HG03139 (cell line): ENCODE data around the gene CACNB2.

ENCODE experiments used
- ATAC-seq: cut with Tn5 transposase; IDR thresholded peaks from one replicate; pipeline ENCODE4 v1.9.1; 2021; ENCODE audit not compliant: unreplicated experiment

CACNB2 gene

DNA sequence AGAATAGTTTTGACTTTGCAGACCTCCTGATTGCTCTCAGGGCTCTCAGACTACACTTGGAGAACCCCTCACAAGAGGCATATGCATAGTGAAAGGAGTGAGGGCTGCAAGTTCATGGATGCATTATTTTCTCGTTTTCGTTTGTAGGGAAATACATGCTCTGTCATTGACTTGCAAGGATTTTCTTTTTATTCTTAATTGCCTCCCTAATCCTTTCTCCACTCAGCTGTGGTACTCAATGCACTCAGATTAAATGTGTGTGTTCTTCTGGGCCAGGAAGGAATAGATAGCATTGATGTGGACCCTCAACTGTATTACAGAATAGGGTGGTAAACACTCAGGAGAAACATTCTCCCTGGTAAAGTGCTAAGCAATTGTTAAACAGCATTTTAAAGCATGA is 188.7 kb downstream of the CACNB2 start:
- ATAC-seq = no peak

DNA sequence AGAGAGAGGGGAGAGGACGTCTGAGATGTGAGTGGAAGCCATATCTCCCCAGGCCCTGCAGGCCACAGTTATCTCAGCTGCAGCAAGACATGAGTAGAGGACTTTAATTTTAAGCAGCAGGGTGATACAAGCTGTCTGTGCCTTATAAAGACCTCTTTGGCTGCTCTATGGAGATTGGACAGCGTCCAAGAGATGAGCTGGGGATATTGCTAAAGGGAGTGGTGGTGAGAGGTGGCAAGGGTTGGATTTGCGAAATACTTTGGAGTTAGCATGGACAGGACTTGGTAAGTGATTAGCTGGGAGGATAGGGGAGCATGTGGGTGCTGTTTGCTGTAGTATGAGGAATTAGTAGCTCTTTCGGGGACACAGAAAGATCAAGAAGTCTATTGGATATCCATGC is 191.8 kb downstream of the CACNB2 start:
- no peak for ATAC-seq

DNA sequence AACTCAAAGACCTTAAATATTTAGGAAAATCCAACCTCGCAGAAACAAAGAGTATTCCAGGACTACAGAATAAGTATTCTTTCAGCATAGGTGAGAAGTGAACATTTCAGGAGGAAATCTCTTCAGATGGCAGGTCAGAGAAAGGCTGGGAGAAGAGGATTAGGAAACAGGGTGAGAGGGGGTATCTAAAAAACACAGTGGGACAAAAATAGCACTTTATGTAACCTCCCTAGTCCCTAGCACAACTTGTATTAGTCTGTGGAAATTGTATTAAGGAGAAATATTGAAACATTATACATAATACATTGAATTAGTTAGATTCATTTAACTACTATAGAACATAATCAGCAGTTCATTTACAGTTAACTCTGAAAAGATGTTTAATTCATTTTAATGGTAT is 192.3 kb downstream of the CACNB2 start:
- no peak for ATAC-seq

DNA sequence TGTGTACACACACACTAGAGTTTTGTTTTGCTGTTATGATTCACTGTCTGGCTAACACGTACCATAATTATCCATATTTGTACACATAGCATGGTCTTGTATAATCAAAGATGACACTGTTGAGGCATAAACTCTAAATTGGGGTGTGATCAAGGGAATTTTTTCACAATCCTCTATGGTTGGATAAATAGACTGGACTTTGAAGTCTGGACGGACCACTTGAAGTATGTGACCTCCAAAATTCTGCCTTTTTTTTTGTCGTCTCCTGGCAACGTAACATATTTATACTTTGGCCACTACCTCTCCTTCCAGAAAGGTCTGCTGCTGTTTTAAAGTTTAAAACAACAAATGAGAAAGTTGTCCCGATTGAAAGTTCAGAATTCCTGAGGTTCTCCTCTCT is 193.4 kb downstream of the CACNB2 start:
- no peak for ATAC-seq

DNA sequence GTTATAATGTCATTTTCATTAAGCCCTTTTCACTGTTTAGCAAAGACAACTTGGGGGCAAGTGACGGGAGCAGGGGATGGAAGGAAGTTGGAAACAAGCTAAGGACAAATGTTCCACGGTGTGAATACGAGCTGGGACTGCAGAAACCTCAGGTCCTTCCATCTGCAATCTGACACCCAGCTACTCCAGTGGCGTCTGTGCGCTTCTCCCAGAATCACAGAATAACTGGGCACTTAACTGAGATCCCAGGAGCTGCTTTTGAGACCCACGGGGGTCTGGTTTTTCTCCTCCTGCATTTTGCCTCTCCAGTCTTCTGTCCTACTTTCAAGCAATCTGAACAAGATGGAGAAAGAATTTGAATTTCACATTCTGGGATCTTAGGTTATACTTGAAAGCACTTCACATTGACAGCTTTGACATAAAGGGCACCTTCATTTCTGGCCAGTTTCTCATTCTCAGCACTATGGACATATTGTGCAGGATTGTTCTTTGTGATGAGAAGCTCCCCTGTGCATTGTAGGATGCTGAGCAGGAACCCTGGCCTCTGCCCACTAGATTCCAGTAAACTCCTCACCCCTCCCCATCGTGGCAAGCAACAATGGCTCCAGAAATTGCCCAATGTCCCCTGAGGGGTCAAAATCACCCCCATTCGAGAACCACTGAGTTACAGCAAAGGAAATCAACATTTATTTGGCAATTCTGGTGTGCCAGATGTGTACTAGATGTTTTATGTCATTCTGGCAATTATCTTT is 194.1 kb downstream of the CACNB2 start:
- ATAC-seq = no peak

DNA sequence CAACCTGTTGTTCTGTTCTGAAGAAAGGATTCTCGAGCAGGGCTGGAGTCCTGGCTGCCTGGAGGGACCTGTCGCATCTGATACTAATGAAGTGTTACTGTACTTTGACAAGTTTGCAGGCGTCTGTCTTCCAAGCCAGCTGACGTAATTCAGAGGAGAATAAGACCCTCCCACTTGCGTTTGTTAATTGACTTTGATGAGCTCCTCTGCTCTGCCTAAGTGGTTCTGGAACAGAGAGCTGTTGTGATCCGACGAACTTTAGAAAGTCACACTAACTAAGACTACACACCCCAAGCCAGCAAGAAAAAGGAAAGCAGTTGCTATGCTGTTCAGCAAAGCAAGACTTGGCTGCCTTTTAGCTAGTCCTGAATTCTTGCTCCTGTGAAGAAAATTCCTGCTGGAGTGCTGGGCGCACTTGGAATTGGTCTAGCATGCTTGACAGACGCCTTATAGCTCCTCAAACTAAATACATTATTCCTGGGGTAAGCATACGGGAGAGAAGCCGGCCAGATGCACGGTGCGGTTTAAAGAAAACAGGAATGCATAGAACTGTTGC is 200.3 kb downstream of the CACNB2 start:
- no peak for ATAC-seq

DNA sequence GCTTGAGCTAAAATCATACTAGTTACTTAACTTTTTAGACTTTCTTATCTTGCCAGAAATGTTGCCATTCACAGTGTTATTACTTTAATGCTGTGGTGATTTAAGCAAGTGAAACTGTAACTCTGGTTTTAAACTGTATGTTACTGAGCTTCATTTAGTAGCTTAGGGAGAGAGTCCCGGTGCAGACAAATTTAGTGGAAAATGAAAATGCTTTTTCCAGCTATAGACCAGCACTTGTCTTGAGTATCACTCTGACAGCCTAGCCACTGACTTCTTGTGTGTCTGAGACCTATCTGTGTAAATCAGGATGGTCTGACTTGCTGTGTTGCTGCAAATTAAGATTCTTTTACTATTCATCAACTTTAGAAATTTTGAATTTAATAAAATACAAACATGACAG is 200.8 kb downstream of the CACNB2 start:
- ATAC-seq = no peak

DNA sequence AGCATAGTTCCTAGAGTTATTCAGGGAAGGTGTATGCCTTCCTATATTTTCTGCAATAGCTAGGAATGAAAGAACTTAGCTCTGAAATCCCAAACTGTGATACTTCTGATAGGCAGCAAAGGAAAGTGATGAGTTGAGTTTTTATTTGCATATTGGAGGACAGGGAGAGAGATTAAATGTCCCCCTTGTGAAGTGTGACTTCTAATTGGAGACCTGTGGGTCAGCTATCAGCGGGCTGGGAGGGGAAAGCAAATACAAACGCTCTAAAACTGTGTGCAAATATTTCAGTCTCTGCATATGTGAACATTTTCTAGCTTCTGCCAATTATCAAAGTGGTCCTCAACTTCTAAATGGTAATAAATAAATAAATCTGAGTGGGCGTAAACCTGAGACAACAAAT is 203.3 kb downstream of the CACNB2 start:
- ATAC-seq = no peak

DNA sequence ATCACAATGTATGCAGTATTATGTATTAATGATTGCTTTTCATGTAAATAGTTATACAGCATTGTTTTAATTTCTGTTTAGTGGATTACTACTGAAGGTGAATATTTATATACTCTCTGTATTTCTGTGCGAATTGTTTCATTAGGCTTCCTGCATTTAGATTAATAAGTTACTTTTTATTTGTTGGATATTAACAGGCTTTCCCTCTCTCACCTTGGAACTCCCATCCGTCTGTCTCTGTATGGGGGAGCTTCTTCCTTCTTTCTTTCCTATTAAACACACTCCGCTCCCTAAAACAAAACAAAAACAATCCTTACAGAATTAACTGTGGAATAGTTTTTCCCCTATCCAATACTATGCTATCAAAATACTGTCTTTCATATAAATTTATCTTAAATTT is 205.1 kb downstream of the CACNB2 start:
- ATAC-seq = no peak

DNA sequence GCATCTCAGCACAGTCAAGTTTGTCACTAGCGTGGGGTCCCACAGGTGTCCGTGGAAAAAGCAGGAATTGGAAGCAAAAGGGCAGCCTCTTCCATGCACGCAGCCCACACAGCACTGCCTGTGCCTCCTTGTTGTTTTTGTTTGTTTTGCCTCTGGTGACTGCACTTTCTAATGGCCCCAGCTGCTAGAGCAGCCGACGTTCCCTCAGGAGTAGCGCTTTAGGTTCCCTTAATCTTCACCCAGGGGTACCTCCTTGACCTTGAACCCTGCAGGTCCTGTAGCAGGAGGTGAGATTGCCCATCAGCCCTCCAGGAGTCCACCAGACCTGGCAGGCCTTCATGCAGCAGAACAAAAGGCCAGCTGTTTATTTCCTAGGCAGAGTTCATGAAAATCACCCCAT is 210.1 kb downstream of the CACNB2 start:
- no peak for ATAC-seq

DNA sequence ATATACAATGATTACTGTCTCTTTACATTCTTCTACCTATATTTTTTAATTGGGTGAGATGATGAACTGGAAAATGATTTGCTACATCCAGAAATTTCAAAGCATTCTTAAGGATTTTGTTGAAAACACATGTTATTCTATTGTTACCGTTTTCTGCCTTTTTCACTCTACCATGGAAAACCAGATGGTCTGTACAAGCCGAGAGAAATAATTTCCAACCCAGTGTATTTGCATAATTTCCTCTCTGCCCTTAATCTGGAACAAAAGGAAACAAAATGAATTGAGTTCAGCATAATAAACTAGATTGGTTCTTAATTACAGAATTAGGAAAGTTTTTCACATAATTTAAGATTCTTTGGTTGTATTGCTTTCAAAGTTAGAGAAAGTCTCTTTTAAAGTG is 211.2 kb downstream of the CACNB2 start:
- ATAC-seq = no peak

DNA sequence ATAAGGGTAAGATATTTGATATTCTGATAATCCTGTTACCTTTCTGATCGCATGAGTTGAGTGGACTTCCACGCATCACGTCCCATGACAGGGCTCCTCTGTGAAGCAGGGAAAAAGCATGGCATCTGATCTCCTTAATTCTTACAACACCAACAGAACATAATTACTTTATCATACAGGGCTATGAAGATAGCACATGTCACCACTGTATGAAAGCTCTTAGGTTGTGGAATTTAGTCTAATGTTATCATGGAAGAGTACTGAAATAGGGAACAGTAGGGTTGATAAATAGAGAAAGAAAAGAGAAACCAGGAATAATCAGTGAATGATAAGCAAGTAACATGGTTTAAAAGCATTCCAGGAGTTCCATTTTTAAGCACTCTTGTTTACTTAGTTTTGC is 212.0 kb downstream of the CACNB2 start:
- no peak for ATAC-seq

DNA sequence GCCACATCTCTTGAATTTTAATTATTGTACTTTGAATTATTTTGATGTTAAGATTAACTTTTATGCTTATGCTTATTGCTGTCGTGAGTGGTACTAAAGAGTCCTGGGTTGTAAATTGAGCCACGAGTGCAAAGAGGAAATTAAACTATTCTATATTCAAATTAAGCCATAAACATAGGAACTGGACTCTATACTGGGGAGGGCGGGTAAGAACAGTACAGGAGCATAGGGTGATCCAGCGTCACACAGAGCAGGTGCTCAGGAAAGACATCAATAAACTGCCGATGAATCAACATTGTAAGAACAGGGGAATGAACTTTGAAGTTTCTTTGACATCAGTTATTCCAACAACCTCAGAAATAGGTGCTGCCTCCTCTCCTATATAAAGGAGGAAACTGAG is 219.6 kb downstream of the CACNB2 start:
- ATAC-seq = no peak

DNA sequence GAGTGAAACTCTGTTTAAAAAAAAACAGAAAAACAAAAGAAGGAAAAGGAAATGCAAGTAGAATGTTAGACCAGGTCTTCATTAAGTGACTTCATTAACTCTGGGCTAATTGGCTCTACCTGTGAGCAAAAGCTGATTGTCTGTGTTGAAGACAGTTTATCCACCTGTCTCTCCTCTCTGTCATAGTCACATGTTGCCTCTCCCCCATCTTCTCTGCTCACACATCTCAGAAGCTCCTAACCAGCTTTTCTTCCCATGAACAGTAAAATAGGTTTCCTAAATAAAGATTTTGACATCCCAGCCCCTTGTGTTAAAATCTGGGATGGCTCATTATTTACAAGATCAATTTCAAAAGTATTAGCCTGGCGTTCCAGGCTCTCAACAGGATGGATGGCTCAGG is 222.7 kb downstream of the CACNB2 start:
- no peak for ATAC-seq

DNA sequence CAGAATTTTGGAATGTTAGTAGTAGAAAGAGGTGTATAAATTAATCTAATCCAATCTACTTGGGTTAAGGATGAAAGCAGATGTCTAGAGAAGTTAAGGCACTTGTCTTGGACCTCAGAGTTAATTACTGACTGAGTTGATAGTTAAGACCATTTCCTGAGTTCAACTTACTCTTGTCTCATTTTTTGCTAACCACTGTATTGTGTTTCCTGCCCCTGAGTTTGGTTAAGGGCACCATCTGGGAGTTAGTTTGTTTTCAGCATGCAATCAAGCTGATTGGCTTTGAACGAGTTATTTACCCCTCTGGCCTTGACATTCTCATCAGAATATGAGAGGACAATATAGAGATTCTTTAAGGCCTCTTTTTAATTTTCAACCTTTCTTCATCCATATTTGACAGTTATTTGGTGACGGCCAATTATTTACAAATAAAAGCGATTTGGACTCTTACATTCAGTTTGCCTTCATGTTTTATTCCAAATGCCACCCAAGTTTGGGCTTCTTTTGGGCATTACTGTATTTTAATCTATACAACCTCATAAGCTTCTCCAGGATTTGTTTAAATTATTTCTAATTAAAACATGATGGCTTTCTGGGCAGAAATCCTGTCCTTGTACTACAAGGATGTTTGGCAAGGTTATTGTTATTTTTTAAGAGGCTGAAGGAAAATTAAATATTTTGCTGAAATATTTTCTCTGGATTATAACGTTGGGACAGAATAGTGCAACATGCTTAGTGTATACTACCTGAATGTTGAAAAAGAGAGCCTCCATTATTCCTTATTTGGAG is 225.0 kb downstream of the CACNB2 start:
- peak; percentile 70 for ATAC-seq

DNA sequence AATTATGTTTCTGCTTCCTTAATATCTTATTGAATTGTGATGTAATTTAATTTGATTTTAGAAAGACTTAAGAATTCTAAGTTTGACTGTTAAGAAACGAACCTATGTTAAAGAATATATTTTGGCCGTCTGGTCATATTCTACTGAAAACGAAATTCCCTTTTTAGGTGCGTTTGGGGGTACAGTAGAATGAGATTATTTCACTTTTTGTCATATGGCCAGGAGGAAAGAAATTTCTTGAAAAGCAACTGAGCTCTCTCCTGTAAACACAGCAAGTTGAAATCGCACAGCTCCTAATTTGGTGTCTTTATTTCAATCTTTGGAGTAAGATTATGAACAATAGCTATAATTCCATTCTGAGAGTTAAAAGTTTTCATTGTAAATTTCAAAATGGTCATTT is 227.6 kb downstream of the CACNB2 start:
- no peak for ATAC-seq

DNA sequence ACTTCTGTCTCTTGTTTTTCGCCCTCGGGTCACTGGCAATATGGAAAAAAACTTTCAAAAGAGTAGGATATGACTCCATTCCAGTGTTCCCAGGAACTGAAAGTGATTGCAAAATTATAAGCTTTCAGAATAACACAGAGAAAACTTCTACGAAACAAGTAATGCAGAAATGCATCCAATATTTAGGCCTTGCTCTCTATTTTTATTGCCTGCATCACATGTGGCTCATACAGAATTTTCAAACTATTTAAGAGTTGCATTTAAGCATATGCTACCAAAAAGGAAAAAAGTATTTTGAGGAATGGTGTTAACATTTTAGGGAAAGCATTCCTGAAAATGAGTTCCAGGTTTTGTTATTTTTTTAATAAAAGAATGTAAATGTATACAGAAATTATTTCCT is 228.0 kb downstream of the CACNB2 start:
- ATAC-seq = no peak

DNA sequence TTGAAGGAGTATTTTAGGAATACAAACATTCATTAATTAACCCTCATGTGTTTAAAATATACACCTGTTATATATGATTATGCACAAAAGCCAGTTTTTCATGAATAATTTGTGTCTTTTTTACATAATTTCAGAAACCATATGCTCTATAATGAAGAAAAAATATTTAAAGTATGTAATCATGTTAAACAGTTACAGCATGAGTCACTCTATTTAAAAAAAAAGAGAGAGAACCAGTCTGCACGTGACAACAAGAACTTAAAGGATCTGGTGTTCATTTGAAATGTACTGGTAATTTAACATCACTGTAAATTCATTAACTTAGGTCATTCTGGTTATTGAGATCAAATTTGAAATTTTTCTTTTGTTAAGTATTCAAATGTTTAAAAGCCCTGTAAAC is 228.5 kb downstream of the CACNB2 start:
- no peak for ATAC-seq

DNA sequence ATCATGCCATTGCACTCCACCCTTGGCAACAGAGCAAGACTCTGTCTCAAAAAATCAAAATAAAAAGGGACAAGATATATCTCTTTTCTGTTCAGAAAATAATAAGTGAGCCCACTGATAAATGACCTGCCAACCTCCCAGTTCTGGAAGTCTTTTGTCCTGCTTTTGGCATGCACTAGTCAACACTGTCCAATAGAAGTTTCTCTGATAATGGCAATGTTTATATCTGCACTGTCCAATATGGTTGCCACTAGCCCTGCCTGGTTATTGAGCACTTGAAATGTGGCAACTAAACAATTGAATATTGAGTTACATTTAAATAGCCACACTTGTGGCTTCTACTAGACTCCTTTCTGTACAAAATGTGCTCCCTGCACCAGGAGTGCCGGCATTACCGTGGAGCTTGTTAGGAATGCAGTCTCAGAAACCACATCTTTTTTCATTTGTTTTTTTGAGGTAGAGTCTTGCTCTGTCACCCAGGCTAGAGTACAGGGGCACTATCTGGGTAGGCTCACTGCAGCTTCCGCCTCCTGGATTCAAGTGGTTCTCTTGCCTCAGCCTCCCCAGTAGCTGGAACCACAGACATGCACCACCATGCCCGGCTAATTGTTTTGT is 229.7 kb downstream of the CACNB2 start:
- ATAC-seq = no peak

DNA sequence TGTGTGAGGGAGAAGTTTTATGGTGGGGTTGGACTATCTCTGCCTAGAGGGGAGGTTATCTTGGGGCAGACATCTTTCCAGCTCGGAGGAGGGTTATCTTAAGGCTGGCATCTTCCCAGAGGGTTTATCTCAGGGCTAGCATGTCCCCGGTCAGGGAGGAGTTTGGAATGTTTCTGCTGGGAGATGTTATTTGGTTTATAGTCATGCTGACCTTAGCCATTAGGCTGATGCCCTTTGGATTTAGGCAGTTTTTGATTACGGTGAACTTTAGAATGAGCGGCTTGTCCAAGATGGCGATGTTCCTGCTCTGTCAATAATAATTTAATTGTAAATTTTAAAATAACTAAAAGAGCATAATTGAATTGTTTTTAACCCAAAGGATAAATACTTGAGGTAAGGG is 236.4 kb downstream of the CACNB2 start:
- ATAC-seq = no peak

DNA sequence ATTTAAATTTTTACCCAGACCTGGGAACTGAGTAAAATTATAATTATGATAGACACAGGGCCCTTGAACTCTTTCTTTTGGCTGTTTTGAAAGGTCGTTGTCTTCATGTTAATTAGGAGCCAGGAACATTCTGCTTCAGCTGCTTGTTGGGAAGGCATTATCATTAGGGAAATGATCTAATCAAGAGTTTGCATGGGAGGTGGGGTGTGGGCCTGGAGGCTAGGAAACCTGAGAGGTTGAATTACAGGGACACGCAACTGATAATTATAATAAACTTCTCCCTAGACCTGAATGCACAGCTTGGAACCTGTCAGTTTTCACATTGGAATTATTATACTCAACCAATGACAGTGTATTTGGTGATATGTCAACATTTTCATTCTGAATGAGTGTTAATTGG is 237.7 kb downstream of the CACNB2 start:
- no peak for ATAC-seq

DNA sequence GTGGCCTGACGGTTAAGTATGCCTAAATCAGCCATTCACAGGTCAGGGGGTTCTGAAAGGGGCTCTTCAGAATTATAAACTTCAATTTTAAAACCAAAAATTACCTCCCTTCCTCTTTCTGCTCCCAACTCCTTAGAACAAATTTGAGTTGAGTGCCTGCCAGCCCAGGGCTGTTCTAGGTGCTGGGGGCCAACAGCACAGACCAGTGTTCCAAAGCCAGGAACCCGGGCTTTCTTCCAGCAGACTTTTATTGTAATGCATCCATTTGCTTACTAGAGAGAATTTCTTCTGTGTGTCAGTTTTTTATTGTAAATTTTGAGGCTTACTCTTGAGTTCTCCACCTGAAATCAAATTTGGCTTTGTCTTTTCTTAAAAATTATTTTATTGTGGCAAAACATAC is 238.5 kb downstream of the CACNB2 start:
- no peak for ATAC-seq
